ENCODE measurements around the gene PDLIM3.

- TF ChIP-seq CTCF (IDR thresholded peaks at IDR 0.05): no peak
- TF ChIP-seq EP300 (IDR thresholded peaks at IDR 0.05): peak in 1 of 4 donors; percentile 9
- TF ChIP-seq POLR2AphosphoS5 (IDR thresholded peaks at IDR 0.05): no peak
Observed at GRCh38 chr4:185535612-185536410, 504 bp upstream of the PDLIM3 start.
